OCI-LY1 (cell line): ENCODE measurements around the gene TULP3.

Source experiments
- H2AFZ ChIP-seq: fragments of 200-600 bp; sonication (generic), shearing (Covaris generic); 2 replicates; pipeline ENCODE4 v1.6.0; 2014; ENCODE audit warnings: antibody characterized with exemption, mild to moderate bottlenecking, low read length
- H3F3A ChIP-seq: fragments of 200-600 bp; sonication (generic), shearing (Covaris generic); 2 replicates; pipeline ENCODE4 v1.6.0; 2014; ENCODE audit warnings: mild to moderate bottlenecking, antibody characterized with exemption, low read length, moderate library complexity; ENCODE audit not compliant: insufficient read depth
- H3K27ac ChIP-seq: fragments of 200-600 bp; sonication (generic); 2 replicates; pipeline ENCODE4 v1.5.1; 2014; ENCODE audit warnings: low read length, mixed run types, mild to moderate bottlenecking, low read depth; ENCODE audit not compliant: poor library complexity, severe bottlenecking
- H3K27me3 ChIP-seq: fragments of 200-600 bp; sonication (generic); 2 replicates; pipeline ENCODE4 v1.6.0; 2014; ENCODE audit warnings: antibody characterized with exemption, mild to moderate bottlenecking, low read length, moderate library complexity; ENCODE audit not compliant: insufficient read depth
- H3K36me3 ChIP-seq: fragments of 200-600 bp; sonication (generic); 2 replicates; pipeline ENCODE4 v1.6.1; 2014; ENCODE audit warnings: mild to moderate bottlenecking, antibody characterized with exemption, low read length, moderate library complexity, mixed read lengths; ENCODE audit not compliant: insufficient read depth
- H3K4me1 ChIP-seq: fragments of 200-600 bp; sonication (generic); 2 replicates; pipeline ENCODE4 v1.5.1; 2014; ENCODE audit warnings: mild to moderate bottlenecking, low read length, moderate library complexity; ENCODE audit not compliant: insufficient read depth, severe bottlenecking
- H3K4me2 ChIP-seq: fragments of 200-600 bp; sonication (generic), shearing (Covaris generic); 2 replicates; pipeline ENCODE4 v1.6.1; 2014; ENCODE audit warnings: low read length
- H3K4me3 ChIP-seq: fragments of 200-600 bp; sonication (generic); 2 replicates; pipeline ENCODE4 v1.5.1; 2014; ENCODE audit warnings: low read length, low read depth, mild to moderate bottlenecking, mixed read lengths; ENCODE audit not compliant: poor library complexity, severe bottlenecking
- H3K79me2 ChIP-seq: fragments of 200-600 bp; shearing (Covaris generic); 2 replicates; pipeline ENCODE4 v1.6.1; 2016; ENCODE audit warnings: mixed run types, low read length, mixed read lengths; ENCODE audit not compliant: insufficient read depth
- H3K9ac ChIP-seq: fragments of 200-600 bp; sonication (generic), shearing (Covaris generic); 2 replicates; pipeline ENCODE4 v1.6.1; 2014; ENCODE audit warnings: mild to moderate bottlenecking, low read length, mixed read lengths
- H3K9me2 ChIP-seq: fragments of 200-600 bp; sonication (generic), shearing (Covaris generic); 2 replicates; pipeline ENCODE4 v1.6.1; 2014; ENCODE audit warnings: low read depth, mild to moderate bottlenecking, low read length, mixed read lengths
- H3K9me3 ChIP-seq: fragments of 200-600 bp; shearing (Covaris generic); 2 replicates; pipeline ENCODE4 v1.6.1; 2014; ENCODE audit warnings: low read length, mixed read lengths
- H4K20me1 ChIP-seq: fragments of 200-600 bp; sonication (generic), shearing (Covaris generic); 2 replicates; pipeline ENCODE4 v1.6.0; 2016; ENCODE audit warnings: mild to moderate bottlenecking, low read length; ENCODE audit not compliant: insufficient read depth
- EZH2 ChIP-seq: fragments of 200-600 bp; sonication (generic), shearing (Covaris generic); IDR thresholded peaks from 2 replicates; pipeline ENCODE4 v1.8.0; 2017; ENCODE audit warnings: borderline replicate concordance, mixed run types, mild to moderate bottlenecking, antibody characterized with exemption, low read length, moderate library complexity, mixed read lengths
- TF ChIP-seq, protein P1 (sequence below): fragments of 200-600 bp; sonication (generic), shearing (Covaris generic); IDR thresholded peaks from 2 replicates; pipeline ENCODE4 v1.5.1; 2017; ENCODE audit warnings: mild to moderate bottlenecking, antibody characterized with exemption, low read length, moderate library complexity, mixed read lengths

TULP3 gene

GRCh38 chr12:2959192-2959504 lies 68.5 kb downstream of the TULP3 start, which contains the start of gene TEAD4:
Gene TEAD4, plus strand, starts transcription at chr12:2959397.
- no peaks in the 10 kb centered on the region for H3K27me3 ChIP-seq
- no peaks in the 10 kb centered on the region for H3K36me3 ChIP-seq
- peaks cover 29% of the 10 kb centered on the region for H3K4me1 ChIP-seq
- peak within 1 kb of the TSS; percentile 84 for H3K4me2 ChIP-seq
- H4K20me1 ChIP-seq: no peaks in the 10 kb centered on the region
- peak within 1 kb of the TSS; percentile 73 for H3K4me3 ChIP-seq
- no peaks in the 10 kb centered on the region for H3K9me2 ChIP-seq
- no peaks in the 10 kb centered on the region for H3K9me3 ChIP-seq
- H3K27ac ChIP-seq: no peak within 1 kb of the TSS
- peak within 1 kb of the TSS; percentile 70 for H3K9ac ChIP-seq
- H3K79me2 ChIP-seq: no peaks in the 10 kb centered on the region
- TF ChIP-seq EZH2: no peak
- TF ChIP-seq, protein P1, sequence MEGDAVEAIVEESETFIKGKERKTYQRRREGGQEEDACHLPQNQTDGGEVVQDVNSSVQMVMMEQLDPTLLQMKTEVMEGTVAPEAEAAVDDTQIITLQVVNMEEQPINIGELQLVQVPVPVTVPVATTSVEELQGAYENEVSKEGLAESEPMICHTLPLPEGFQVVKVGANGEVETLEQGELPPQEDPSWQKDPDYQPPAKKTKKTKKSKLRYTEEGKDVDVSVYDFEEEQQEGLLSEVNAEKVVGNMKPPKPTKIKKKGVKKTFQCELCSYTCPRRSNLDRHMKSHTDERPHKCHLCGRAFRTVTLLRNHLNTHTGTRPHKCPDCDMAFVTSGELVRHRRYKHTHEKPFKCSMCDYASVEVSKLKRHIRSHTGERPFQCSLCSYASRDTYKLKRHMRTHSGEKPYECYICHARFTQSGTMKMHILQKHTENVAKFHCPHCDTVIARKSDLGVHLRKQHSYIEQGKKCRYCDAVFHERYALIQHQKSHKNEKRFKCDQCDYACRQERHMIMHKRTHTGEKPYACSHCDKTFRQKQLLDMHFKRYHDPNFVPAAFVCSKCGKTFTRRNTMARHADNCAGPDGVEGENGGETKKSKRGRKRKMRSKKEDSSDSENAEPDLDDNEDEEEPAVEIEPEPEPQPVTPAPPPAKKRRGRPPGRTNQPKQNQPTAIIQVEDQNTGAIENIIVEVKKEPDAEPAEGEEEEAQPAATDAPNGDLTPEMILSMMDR: no peak
- H2AFZ ChIP-seq: peak within 1 kb of the TSS; percentile 54; the same call in 1 of the 2 replicates
- H3F3A ChIP-seq: no peaks in the 10 kb centered on the region

- TF ChIP-seq, protein P1: peak; percentile 10; the same call in 1 of the 2 replicates
- no peak for TF ChIP-seq EZH2
- Histone ChIP-seq H3K4me1 (peaks cover 29% of the 10 kb centered on the region), H3K36me3 (no peaks in the 10 kb centered on the region), H3K9me3 (no peaks in the 10 kb centered on the region), H3K27ac (no peak overlapping the region), H3K4me3 (peak overlapping the region; percentile 73), H3K9me2 (no peaks in the 10 kb centered on the region), H3K27me3 (no peaks in the 10 kb centered on the region), H3K79me2 (no peaks in the 10 kb centered on the region), H4K20me1 (no peaks in the 10 kb centered on the region), H3F3A (no peaks in the 10 kb centered on the region), H2AFZ (no peak overlapping the region), H3K9ac (peak overlapping the region; percentile 70), H3K4me2 (peak overlapping the region; percentile 81)
These were observed 69.1 kb downstream of the TULP3 start for GRCh38 chr12:2959505-2960389.

DNA sequence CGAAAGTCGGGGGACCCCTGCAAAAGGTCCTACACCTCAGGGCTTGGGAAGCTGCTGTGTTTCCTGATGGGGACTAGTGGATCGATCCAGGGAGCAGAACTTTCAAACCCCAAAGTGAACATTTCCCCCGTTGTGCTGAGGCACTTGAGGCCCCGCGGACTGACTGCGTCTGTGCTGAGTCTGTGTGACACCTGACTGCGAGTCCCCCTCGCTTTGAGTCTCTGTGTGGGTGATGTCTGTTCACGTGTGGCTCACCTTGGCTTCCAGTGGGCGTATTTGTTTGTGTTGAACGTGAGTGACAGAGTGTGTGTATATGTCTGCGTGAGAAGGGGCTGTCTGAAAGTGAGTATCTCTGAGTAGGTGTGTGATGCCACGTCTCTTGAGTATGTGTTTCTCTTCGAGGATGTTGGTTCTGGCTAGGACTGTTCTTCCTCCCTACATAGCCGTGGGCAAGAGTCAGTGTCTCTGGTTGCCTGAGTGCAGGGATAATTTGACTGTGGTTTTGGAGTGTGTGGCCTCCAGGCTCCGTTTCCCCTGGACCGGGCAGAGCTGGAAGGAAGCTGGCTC lies 69.8 kb downstream of the TULP3 start:
- TF ChIP-seq, protein P1: no peak
- Histone ChIP-seq H3K9me3 (no peaks in the 10 kb centered on the region), H3K4me3 (peak overlapping the region; percentile 73), H3K36me3 (no peaks in the 10 kb centered on the region), H3K9me2 (no peaks in the 10 kb centered on the region), H3K4me1 (peaks cover 29% of the 10 kb centered on the region), H3K79me2 (no peaks in the 10 kb centered on the region), H3K9ac (peak overlapping the region; percentile 70), H2AFZ (no peak overlapping the region), H4K20me1 (no peaks in the 10 kb centered on the region), H3K4me2 (peak overlapping the region; percentile 81), H3K27ac (no peak overlapping the region), H3K27me3 (no peaks in the 10 kb centered on the region), H3F3A (no peaks in the 10 kb centered on the region)
